MM.1S (cell line): ENCODE results near the gene SDHAF4.

Experiments
- EZH2phosphoT487 ChIP-seq: fragments of 300-600 bp; sonication (generic); IDR thresholded peaks from 2 replicates; pipeline ENCODE4 v1.6.1; 2018; ENCODE audit warnings: antibody characterized with exemption, low read length
- TF ChIP-seq, protein P1 (sequence below): fragments of 300-600 bp; sonication (generic); IDR thresholded peaks from 2 replicates; pipeline ENCODE4 v1.5.1; 2016; ENCODE audit warnings: antibody characterized with exemption, low read length, mixed read lengths

DNA sequence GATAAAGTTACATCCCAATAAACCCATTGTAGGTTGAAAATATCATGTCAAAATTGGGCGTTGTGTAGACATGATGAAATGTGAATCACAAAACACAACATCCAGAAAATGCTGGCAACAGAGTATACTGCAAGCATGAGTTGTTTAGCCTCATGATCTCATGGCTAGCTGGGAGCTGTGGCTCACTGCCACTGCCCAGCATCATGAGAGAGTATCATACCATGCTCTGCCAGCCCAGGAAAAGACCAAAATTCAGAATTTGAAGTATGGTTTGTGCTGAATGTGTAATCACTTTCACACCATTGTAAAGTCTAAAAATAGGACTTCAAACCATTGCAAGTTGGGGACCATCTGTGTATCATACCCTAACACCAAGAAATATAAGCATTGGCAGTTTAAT is 55.7 kb downstream of the SDHAF4 start:
- no peak for TF ChIP-seq EZH2phosphoT487
- TF ChIP-seq, protein P1, sequence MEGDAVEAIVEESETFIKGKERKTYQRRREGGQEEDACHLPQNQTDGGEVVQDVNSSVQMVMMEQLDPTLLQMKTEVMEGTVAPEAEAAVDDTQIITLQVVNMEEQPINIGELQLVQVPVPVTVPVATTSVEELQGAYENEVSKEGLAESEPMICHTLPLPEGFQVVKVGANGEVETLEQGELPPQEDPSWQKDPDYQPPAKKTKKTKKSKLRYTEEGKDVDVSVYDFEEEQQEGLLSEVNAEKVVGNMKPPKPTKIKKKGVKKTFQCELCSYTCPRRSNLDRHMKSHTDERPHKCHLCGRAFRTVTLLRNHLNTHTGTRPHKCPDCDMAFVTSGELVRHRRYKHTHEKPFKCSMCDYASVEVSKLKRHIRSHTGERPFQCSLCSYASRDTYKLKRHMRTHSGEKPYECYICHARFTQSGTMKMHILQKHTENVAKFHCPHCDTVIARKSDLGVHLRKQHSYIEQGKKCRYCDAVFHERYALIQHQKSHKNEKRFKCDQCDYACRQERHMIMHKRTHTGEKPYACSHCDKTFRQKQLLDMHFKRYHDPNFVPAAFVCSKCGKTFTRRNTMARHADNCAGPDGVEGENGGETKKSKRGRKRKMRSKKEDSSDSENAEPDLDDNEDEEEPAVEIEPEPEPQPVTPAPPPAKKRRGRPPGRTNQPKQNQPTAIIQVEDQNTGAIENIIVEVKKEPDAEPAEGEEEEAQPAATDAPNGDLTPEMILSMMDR = no peak
